ENCODE measurements around the gene HJURP.

The HJURP gene

DNA sequence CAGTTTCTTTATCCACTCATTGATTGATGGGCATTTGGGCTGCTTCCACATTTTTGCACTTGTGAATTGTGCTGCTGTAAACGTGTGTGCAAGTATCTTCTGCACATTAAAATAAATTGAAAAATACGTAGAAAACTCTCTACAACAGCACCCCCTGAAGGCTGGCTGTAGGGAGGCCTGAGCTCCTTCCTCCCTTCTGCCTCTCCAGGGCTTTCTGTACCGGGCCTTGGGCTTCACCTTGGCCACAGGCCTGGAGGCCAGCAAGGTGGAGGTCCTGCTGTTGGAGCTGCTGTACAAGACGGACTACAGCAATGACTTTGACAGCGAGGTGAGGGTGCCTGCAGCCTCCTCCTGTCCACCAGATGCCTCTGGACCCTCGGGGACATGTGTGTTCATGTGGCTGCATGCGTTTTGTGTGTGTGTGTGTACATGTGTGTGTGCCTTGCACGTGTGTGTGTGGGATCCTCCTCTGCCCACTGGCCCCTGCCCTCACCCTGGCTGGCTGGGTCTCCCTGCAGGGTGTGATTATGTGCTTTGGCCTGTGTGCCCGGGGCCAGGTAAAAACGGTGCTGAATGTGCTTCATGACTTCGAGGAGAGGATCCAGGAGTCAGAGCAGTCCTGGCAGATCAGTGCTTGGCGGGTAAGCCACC lies 47.0 kb downstream of the HJURP start:
- H3K4me1 Mint-ChIP-seq (ENCODE audit: low read depth) = no peaks in the 10 kb centered on the region
- intact Hi-C loops (cut with micrococcal nuclease) = no loop called here
- H3K9me3 Mint-ChIP-seq = no peaks in the 10 kb centered on the region
- peaks cover 3% of the 10 kb centered on the region for H3K27me3 Mint-ChIP-seq
- no peak overlapping the region for H3K27ac Mint-ChIP-seq
- H3K36me3 Mint-ChIP-seq (ENCODE audit: low read depth) = no peaks in the 10 kb centered on the region
- H3K4me3 Mint-ChIP-seq = no peak overlapping the region

GRCh38 chr2:233803994-233804393 lies 50.3 kb downstream of the HJURP start:
- Mint-ChIP-seq H3K9me3 (peaks cover 8% of the 10 kb centered on the region), H3K4me3 (no peak overlapping the region), H3K27ac (no peak overlapping the region), H3K36me3 (ENCODE audit: low read depth) (no peaks in the 10 kb centered on the region), H3K4me1 (ENCODE audit: low read depth) (no peaks in the 10 kb centered on the region), H3K27me3 (peaks cover 3% of the 10 kb centered on the region)
- intact Hi-C loops (cut with micrococcal nuclease) = no loop called here

GRCh38 chr2:233803292-233803911 lies 50.9 kb downstream of the HJURP start:
- H3K4me3 Mint-ChIP-seq = no peak overlapping the region
- H3K9me3 Mint-ChIP-seq = peaks cover 8% of the 10 kb centered on the region
- intact Hi-C loops (cut with micrococcal nuclease) = no loop called here
- H3K27me3 Mint-ChIP-seq = peaks cover 3% of the 10 kb centered on the region
- H3K36me3 Mint-ChIP-seq (ENCODE audit: low read depth) = no peaks in the 10 kb centered on the region
- no peaks in the 10 kb centered on the region for H3K4me1 Mint-ChIP-seq (ENCODE audit: low read depth)
- no peak overlapping the region for H3K27ac Mint-ChIP-seq

DNA sequence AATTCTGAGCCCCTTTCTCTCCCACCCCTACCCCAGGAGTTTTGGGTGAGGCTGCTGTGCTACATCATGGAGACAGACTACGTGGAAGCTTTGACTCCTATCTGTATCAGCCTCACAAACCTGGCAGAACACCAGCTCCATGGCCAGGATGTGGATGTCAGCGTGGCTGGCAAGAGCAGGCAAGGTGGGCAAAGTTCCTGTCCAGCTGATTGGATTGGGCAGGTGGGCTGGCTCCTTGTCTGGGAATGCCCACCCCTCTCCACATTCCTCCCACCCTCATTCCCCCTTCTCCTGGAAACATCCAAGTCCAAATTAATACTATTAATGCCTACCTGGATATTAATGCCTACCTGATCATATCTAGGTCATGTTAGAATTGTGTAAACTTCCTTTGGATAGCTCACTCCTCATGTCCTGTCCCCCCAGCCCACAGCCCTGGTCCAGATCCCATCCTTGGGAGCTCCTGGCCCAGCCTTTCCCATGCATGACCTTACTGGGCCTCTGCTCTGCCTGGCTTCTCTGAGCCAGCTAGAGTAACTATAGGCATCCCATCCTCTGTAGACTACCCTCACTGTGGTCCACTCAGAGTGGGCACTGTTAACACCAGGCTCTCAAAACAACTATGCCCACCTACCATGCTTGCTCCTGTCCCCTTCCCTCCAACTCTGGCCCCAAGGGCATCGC lies 52.1 kb downstream of the HJURP start:
- H3K4me3 Mint-ChIP-seq = no peak overlapping the region
- H3K4me1 Mint-ChIP-seq (ENCODE audit: low read depth) = no peaks in the 10 kb centered on the region
- peaks cover 8% of the 10 kb centered on the region for H3K9me3 Mint-ChIP-seq
- no peak overlapping the region for H3K27ac Mint-ChIP-seq
- H3K27me3 Mint-ChIP-seq = peaks cover 3% of the 10 kb centered on the region
- intact Hi-C loops (cut with micrococcal nuclease) = no loop called here
- no peaks in the 10 kb centered on the region for H3K36me3 Mint-ChIP-seq (ENCODE audit: low read depth)

GRCh38 chr2:233801357-233802131 lies 52.8 kb downstream of the HJURP start:
- intact Hi-C loops (cut with micrococcal nuclease) = no loop called here
- Mint-ChIP-seq H3K4me1 (ENCODE audit: low read depth) (no peaks in the 10 kb centered on the region), H3K27me3 (peaks cover 3% of the 10 kb centered on the region), H3K27ac (no peak overlapping the region), H3K4me3 (no peak overlapping the region), H3K9me3 (peaks cover 8% of the 10 kb centered on the region), H3K36me3 (ENCODE audit: low read depth) (no peaks in the 10 kb centered on the region)

GRCh38 chr2:233800208-233800607 lies 54.1 kb downstream of the HJURP start:
- H3K9me3 Mint-ChIP-seq = peaks cover 8% of the 10 kb centered on the region
- no peak overlapping the region for H3K27ac Mint-ChIP-seq
- H3K4me3 Mint-ChIP-seq = no peak overlapping the region
- intact Hi-C loops (cut with micrococcal nuclease) = no loop called here
- no peaks in the 10 kb centered on the region for H3K4me1 Mint-ChIP-seq (ENCODE audit: low read depth)
- no peaks in the 10 kb centered on the region for H3K36me3 Mint-ChIP-seq (ENCODE audit: low read depth)
- peaks cover 3% of the 10 kb centered on the region for H3K27me3 Mint-ChIP-seq

DNA sequence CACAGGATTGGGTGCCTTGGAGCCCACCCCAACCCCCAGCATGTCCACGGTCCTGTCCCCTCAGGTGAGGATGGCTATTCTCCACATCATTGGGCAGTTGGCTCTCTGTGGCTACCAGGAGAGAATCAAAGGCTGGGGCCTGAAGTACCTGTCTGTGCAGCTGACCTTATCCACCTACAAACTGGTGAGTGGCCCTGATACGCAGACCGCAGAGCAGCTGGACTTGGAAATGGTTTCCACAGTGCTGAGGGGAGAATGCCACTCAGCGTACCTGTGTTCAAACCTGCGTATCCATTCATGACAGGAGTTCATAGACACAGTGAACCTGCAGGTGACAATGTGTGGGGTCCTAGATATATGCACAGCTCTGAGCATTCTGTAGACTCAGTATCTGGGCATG lies 54.6 kb downstream of the HJURP start:
- Mint-ChIP-seq H3K27ac (no peak overlapping the region), H3K4me3 (no peak overlapping the region), H3K27me3 (no peaks in the 10 kb centered on the region), H3K9me3 (peaks cover 8% of the 10 kb centered on the region), H3K36me3 (ENCODE audit: low read depth) (no peaks in the 10 kb centered on the region), H3K4me1 (ENCODE audit: low read depth) (no peaks in the 10 kb centered on the region)
- intact Hi-C loops (cut with micrococcal nuclease) = no loop called here

- H3K9me3 Mint-ChIP-seq = peaks cover 8% of the 10 kb centered on the region
- intact Hi-C loops (cut with micrococcal nuclease) = no loop called here
- H3K4me1 Mint-ChIP-seq (ENCODE audit: low read depth) = no peaks in the 10 kb centered on the region
- H3K36me3 Mint-ChIP-seq (ENCODE audit: low read depth) = no peaks in the 10 kb centered on the region
- no peak overlapping the region for H3K27ac Mint-ChIP-seq
- no peak overlapping the region for H3K4me3 Mint-ChIP-seq
- H3K27me3 Mint-ChIP-seq = no peaks in the 10 kb centered on the region
These were observed 55.2 kb downstream of the HJURP start for GRCh38 chr2:233799087-233799665.

DNA sequence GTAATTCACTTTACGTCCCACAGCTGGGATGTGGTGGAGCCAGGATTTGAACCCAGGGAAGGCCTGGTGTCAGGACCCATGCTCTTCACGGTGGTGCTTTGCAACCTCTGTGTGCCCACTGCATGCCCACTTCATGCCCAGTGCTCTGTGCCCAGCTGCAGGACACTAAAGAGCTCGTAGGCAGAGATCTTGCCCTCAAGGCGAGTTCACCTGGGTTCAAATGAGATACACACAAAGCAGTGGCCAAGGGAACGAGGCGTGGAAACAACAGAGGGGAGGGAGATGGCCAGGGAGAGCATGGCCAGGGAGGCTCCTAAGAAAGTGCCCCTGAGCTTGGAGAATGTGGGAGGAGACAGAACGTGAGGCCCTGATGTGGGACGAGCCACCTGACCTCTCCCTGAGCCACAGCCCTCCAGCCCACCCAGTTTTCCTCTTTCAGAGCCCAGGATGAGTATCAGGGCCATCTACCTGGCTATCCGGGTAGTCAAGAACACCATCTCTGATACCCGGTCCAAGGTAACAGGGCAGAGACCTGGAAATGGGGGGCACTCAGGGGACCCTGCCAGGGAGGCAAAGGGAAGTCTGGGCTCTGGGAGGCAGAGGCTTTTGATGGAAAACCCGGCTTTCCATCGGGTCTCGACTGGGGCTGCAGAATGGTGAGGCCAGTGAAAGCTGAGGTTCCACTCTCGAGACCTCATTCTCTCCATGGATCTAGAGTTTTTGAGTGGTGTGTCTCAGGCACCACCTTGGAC lies 55.8 kb downstream of the HJURP start:
- Mint-ChIP-seq H3K4me3 (no peak overlapping the region), H3K9me3 (peaks cover 8% of the 10 kb centered on the region), H3K36me3 (ENCODE audit: low read depth) (no peaks in the 10 kb centered on the region), H3K27me3 (no peaks in the 10 kb centered on the region), H3K27ac (no peak overlapping the region), H3K4me1 (ENCODE audit: low read depth) (no peaks in the 10 kb centered on the region)
- intact Hi-C loops (cut with micrococcal nuclease) = no loop called here

GRCh38 chr2:233796254-233796653 lies 58.1 kb downstream of the HJURP start:
- peaks cover 8% of the 10 kb centered on the region for H3K9me3 Mint-ChIP-seq
- no peak overlapping the region for H3K4me3 Mint-ChIP-seq
- no peaks in the 10 kb centered on the region for H3K4me1 Mint-ChIP-seq (ENCODE audit: low read depth)
- no peaks in the 10 kb centered on the region for H3K27me3 Mint-ChIP-seq
- intact Hi-C loops (cut with micrococcal nuclease) = no loop called here
- no peak overlapping the region for H3K27ac Mint-ChIP-seq
- no peaks in the 10 kb centered on the region for H3K36me3 Mint-ChIP-seq (ENCODE audit: low read depth)

- H3K9me3 Mint-ChIP-seq = peaks cover 6% of the 10 kb centered on the region
- H3K4me3 Mint-ChIP-seq = no peak overlapping the region
- H3K4me1 Mint-ChIP-seq (ENCODE audit: low read depth) = no peaks in the 10 kb centered on the region
- H3K36me3 Mint-ChIP-seq (ENCODE audit: low read depth) = no peaks in the 10 kb centered on the region
- intact Hi-C loops (cut with micrococcal nuclease) = no loop called here
- no peak overlapping the region for H3K27ac Mint-ChIP-seq
- H3K27me3 Mint-ChIP-seq = no peaks in the 10 kb centered on the region
These were observed 58.6 kb downstream of the HJURP start for GRCh38 chr2:233795735-233796171.

DNA sequence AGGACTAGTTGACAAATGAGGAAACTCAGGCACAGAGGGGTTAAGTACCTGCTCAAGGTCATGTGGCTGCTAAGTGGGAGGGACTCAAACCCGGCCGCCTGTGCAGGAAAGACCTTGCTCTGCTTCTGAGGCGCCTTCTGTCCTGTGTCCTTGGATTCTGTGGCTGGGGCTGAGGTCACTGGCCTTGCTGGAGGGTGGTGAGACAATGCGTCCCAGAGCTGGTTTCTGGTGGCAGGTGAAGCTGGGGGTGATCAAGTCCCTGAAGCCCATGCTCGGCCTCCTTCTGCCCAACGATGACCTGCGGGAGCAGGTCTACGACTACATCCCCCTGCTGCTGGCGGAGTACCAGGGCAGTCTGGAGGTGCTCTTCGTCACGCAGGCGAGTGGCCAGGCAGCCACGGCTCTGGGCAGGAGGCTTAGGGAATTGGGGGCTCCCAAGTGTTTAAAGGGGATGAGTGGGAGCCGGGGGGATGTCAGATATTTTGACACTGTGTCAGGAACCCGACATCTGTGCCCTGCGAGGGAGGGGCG lies 60.1 kb downstream of the HJURP start:
- no peaks in the 10 kb centered on the region for H3K4me1 Mint-ChIP-seq (ENCODE audit: low read depth)
- no peak overlapping the region for H3K4me3 Mint-ChIP-seq
- no peaks in the 10 kb centered on the region for H3K9me3 Mint-ChIP-seq
- intact Hi-C loops (cut with micrococcal nuclease) = no loop called here
- no peaks in the 10 kb centered on the region for H3K36me3 Mint-ChIP-seq (ENCODE audit: low read depth)
- no peak overlapping the region for H3K27ac Mint-ChIP-seq
- no peaks in the 10 kb centered on the region for H3K27me3 Mint-ChIP-seq

DNA sequence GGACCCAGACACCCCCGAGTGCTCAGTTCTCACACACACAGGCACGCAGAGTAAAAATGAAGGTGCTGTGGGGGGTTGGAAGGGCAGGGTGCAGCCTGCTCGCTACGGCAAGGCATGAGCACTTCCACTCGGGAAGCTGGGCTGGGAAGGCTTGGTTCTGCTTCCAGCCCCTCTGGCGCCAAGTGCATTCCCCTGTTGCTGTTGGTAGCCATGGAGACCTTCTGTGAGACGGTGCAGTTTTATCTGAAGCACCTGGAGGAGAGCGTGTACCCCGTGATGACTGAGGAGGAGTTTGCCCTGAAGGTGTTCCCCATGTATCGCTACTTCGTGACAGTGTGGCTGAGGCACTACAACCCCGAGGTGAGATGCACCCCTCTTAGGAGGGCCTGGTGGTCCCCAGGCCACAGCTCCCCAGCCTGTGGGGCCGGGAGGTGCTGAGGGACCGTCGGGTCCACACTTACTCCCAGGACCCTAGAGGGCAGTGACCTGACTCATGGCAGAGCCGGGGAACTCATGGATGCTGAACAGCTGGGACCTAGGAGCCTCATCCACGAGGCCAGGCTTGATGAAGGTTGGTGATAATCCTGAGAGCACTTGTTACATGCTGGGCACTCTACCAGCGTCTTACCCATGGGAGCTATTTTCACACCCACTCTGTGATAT lies 60.7 kb downstream of the HJURP start:
- Mint-ChIP-seq H3K36me3 (ENCODE audit: low read depth) (no peaks in the 10 kb centered on the region), H3K9me3 (no peaks in the 10 kb centered on the region), H3K4me1 (ENCODE audit: low read depth) (no peaks in the 10 kb centered on the region), H3K4me3 (no peak overlapping the region), H3K27ac (no peak overlapping the region), H3K27me3 (no peaks in the 10 kb centered on the region)
- intact Hi-C loops (cut with micrococcal nuclease) = no loop called here

Measured in dendritic cell treated with granulocyte-macrophage colony-stimulating factor and Interleukin-4, amounts not matched to agents 40 ng/mL and 50 ng/mL, for 4 days (primary cell).